GM23338 (cell line): ENCODE results near the gene THADA. TPM values are rescaled to one million over a fixed set of nuclear protein-coding genes. Genes with fewer than 3 reads are reported as not detected.

Experiments
- ATAC-seq: fragments of 200-7000 bp; cut with Tn5 transposase; 3 replicates; pipeline ENCODE4 v1.9.1; 2020
- DNase-seq: peaks from one replicate; pipeline ENCODE4 v3.0.0-alpha.2; 2015; ENCODE audit warnings: low spot score
- H2AFZ ChIP-seq: fragments of 200-600 bp; sonication (generic); 2 replicates; pipeline ENCODE4 v1.8.0; 2016; ENCODE audit warnings: antibody characterized with exemption, mild to moderate bottlenecking, moderate library complexity
- H3F3A ChIP-seq: fragments of 200-600 bp; sonication (generic); replicated peaks from 2 replicates; pipeline ENCODE4 v1.8.0; 2017; ENCODE audit warnings: antibody characterized with exemption, mixed run types, low read depth
- H3K27ac ChIP-seq: fragments of 200-600 bp; sonication (generic); 2 replicates; pipeline ENCODE4 v1.6.1; 2016; ENCODE audit warnings: low read depth
- H3K27me3 ChIP-seq: fragments of 200-600 bp; sonication (generic); 2 replicates; pipeline ENCODE4 v1.8.0; 2016; ENCODE audit warnings: mild to moderate bottlenecking, mixed run types, moderate library complexity; ENCODE audit not compliant: insufficient read depth
- H3K36me3 ChIP-seq: fragments of 200-600 bp; sonication (generic); 2 replicates; pipeline ENCODE4 v1.8.0; 2016; ENCODE audit warnings: mild to moderate bottlenecking; ENCODE audit not compliant: insufficient read depth
- H3K4me1 ChIP-seq: fragments of 200-600 bp; sonication (generic); 2 replicates; pipeline ENCODE4 v1.8.0; 2016; ENCODE audit warnings: mild to moderate bottlenecking, moderate library complexity; ENCODE audit not compliant: insufficient read depth
- H3K4me2 ChIP-seq: fragments of 200-600 bp; sonication (generic); 2 replicates; pipeline ENCODE4 v1.7.1; 2017; ENCODE audit warnings: mixed run types
- H3K4me3 ChIP-seq: fragments of 200-600 bp; sonication (generic); 2 replicates; pipeline ENCODE4 v1.6.1; 2016; ENCODE audit warnings: mixed run types
- H3K79me2 ChIP-seq: fragments of 200-600 bp; sonication (generic); replicated peaks from 2 replicates; pipeline ENCODE4 v1.8.0; 2017; ENCODE audit warnings: mild to moderate bottlenecking; ENCODE audit not compliant: insufficient read depth
- H3K9me2 ChIP-seq: fragments of 200-600 bp; sonication (generic); 2 replicates; pipeline ENCODE4 v1.8.0; 2017; ENCODE audit not compliant: insufficient read depth
- H4K20me1 ChIP-seq: fragments of 200-600 bp; sonication (generic); replicated peaks from 2 replicates; pipeline ENCODE4 v1.8.0; 2017; ENCODE audit warnings: mild to moderate bottlenecking; ENCODE audit not compliant: insufficient read depth
- H3K27ac Mint-ChIP-seq: 2 replicates; pipeline ENCODE4 v1.8.0; 2020; ENCODE audit warnings: inconsistent platforms, mild to moderate bottlenecking, moderate library complexity, mixed read lengths
- H3K27me3 Mint-ChIP-seq: 3 replicates; pipeline ENCODE4 v1.8.0; 2022; ENCODE audit warnings: low read depth, mild to moderate bottlenecking, moderate library complexity, mixed read lengths, inconsistent platforms; ENCODE audit not compliant: insufficient read depth, poor library complexity
- H3K36me3 Mint-ChIP-seq: 3 replicates; pipeline ENCODE4 v1.8.0; 2021; ENCODE audit warnings: low read depth, mild to moderate bottlenecking, inconsistent platforms, moderate library complexity, mixed read lengths
- H3K4me1 Mint-ChIP-seq: 3 replicates; pipeline ENCODE4 v1.8.0; 2020; ENCODE audit warnings: mild to moderate bottlenecking, inconsistent platforms, mixed read lengths
- H3K4me3 Mint-ChIP-seq: 3 replicates; pipeline ENCODE4 v1.8.0; 2021; ENCODE audit warnings: moderate library complexity, mild to moderate bottlenecking, inconsistent platforms, mixed read lengths
- H3K9me3 Mint-ChIP-seq: 3 replicates; pipeline ENCODE4 v1.8.0; 2020; ENCODE audit warnings: moderate library complexity, mild to moderate bottlenecking, inconsistent platforms, mixed read lengths
- CTCF ChIP-seq, 2 experiments: fragments of 200-600 bp in 1 of 2; sonication (generic) in 1 of 2; conservative IDR thresholded peaks; 2 replicates each; pipeline versions ENCODE4 v1.5.1 to v1.6.1; 2016 to 2017; ENCODE audit warnings: antibody characterized with exemption in 2 of 2, low read depth in 2 of 2, mild to moderate bottlenecking in 2 of 2, moderate library complexity in 1 of 2
- EZH2 ChIP-seq: fragments of 200-600 bp; sonication (generic); IDR thresholded peaks from one replicate; pipeline ENCODE4 v1.8.0; 2017; ENCODE audit warnings: antibody characterized with exemption, mild to moderate bottlenecking, low read depth; ENCODE audit not compliant: unreplicated experiment
- NANOG ChIP-seq: IDR thresholded peaks from 2 replicates; pipeline ENCODE4 v1.6.1; 2016; ENCODE audit warnings: antibody characterized with exemption, borderline replicate concordance
- POLR2AphosphoS5 ChIP-seq: IDR thresholded peaks from 2 replicates; pipeline ENCODE4 v1.6.1; 2016; ENCODE audit warnings: antibody characterized with exemption, low read depth
- REST ChIP-seq: IDR thresholded peaks from one replicate; pipeline ENCODE4 v1.6.1; 2018; ENCODE audit warnings: antibody characterized with exemption; ENCODE audit not compliant: unreplicated experiment
- STAT1 ChIP-seq: IDR thresholded peaks from one replicate; pipeline ENCODE4 v1.6.1; 2016; ENCODE audit warnings: antibody characterized with exemption; ENCODE audit not compliant: unreplicated experiment
- ZNF331 ChIP-seq: fragments of 250-450 bp; sonication (Bioruptor Pico); IDR thresholded peaks from 2 replicates; pipeline ENCODE4 v1.5.0; 2020; ENCODE audit warnings: low read depth, mild to moderate bottlenecking, moderate library complexity
- ZNF462 ChIP-seq: fragments of 250-450 bp; sonication (Bioruptor Pico); IDR thresholded peaks from 2 replicates; pipeline ENCODE4 v1.5.0; 2020; ENCODE audit warnings: mild to moderate bottlenecking, moderate library complexity
- polyA plus RNA-seq: library from polyadenylated mRNA; unstranded; fragments of >200 nt; fragmentation: Nextera tagmentation; extraction: Ambion mirVana; gene quantifications from 2 replicates; pipeline ENCODE4 v1.2.1, GENCODE V29; 2016
- total RNA-seq: library from RNA; depleted of rRNA; stranded (reverse); fragments of >200 nt; shearing (Covaris generic); gene quantifications from 2 replicates; pipeline ENCODE4 v1.2.3, GENCODE V29; 2014
- TF ChIP-seq, protein P1 (sequence below): IDR thresholded peaks from 2 replicates; pipeline ENCODE4 v1.6.1; 2016; ENCODE audit warnings: antibody characterized with exemption

Gene THADA
- total and polyA plus RNA-seq, 2 experiments from 2014 or later = 17.0 to 30.7 TPM

- TF ChIP-seq REST (no peak), POLR2AphosphoS5 (no peak), CTCF (conservative IDR thresholded peaks at IDR 0.05; ENCODE audit: low read depth in 2 of 2) (no peak)
- TF ChIP-seq, protein P1, sequence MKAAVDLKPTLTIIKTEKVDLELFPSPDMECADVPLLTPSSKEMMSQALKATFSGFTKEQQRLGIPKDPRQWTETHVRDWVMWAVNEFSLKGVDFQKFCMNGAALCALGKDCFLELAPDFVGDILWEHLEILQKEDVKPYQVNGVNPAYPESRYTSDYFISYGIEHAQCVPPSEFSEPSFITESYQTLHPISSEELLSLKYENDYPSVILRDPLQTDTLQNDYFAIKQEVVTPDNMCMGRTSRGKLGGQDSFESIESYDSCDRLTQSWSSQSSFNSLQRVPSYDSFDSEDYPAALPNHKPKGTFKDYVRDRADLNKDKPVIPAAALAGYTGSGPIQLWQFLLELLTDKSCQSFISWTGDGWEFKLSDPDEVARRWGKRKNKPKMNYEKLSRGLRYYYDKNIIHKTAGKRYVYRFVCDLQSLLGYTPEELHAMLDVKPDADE = no peak
Observed at GRCh38 chr2:43518718-43519117, 77.1 kb downstream of the THADA start (continued).

DNA sequence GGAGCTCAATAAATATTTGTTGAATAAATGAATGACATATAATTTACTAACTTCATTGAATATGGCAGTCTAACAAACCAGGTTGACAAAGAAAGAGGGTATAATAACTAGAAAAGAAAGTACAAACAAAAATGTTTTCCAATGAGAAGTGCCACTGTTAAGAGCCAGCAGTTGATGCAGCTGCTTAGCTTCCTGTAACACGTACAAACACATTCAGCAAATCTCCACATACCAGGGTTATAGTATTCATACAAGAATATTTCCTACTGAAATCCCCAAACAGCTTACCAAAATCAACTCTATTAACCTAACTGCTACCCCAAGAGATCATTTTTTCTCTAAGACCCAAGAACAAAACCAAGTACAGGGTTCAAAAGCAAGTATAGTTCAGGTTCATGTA is 77.7 kb downstream of the THADA start:
- H3K27ac Mint-ChIP-seq = no peak overlapping the region; the same call in 1 of the 2 replicates
- TF ChIP-seq STAT1 (no peak), ZNF462 (CRISPR knock-in tag) (no peak), NANOG (no peak), EZH2 (no peak), ZNF331 (CRISPR knock-in tag) (no peak)

More for the DNA sequence above, 77.7 kb downstream of the THADA start:
- H3K4me2 ChIP-seq = no peak overlapping the region
- H3K9me3 Mint-ChIP-seq = no peaks in the 10 kb centered on the region
- no peaks in the 10 kb centered on the region; the same call in 1 of the 2 replicates for H4K20me1 ChIP-seq
- no peaks in the 10 kb centered on the region for H3K27me3 ChIP-seq
- H3K4me3 Mint-ChIP-seq = no peak overlapping the region
- DNase-seq = no peak
- no peaks in the 10 kb centered on the region for H3K79me2 ChIP-seq
- no peaks in the 10 kb centered on the region for H3K4me1 Mint-ChIP-seq
- H3K36me3 Mint-ChIP-seq = no peaks in the 10 kb centered on the region
- H2AFZ ChIP-seq = no peak overlapping the region
- no peaks in the 10 kb centered on the region for H3K36me3 ChIP-seq
- no peaks in the 10 kb centered on the region for H3K27me3 Mint-ChIP-seq
- H3K4me3 ChIP-seq = no peak overlapping the region
- peaks cover 8% of the 10 kb centered on the region; the same call in 1 of the 2 replicates for H3F3A ChIP-seq
- H3K27ac ChIP-seq = no peak overlapping the region
- no peak for ATAC-seq
- H3K4me1 ChIP-seq = no peaks in the 10 kb centered on the region
- H3K9me2 ChIP-seq = no peaks in the 10 kb centered on the region
